ENCODE measurements around the gene STRBP. TPM values are rescaled to one million over a fixed set of nuclear protein-coding genes. Genes with fewer than 3 reads are reported as not detected.
A peak's percentile ranks its signal among the peaks of the same experiment; 100 is the strongest.

Gene STRBP
- total and polyA plus RNA-seq, 2 of the 8 experiments (the other 6 are each of a cell fraction or from before 2014, with no cell fraction given), result 29.7 to 105 TPM

GRCh38 chr9:123268199-123268464, 254 bp downstream of the STRBP start:
- ChIA-PET POLR2A (ENCODE audit: partially characterized antibody) (no interaction called here), CTCF (ENCODE audit: partially characterized antibody) (interaction anchor here (0.6 to 1.5 kb wide), 2 partner anchors 45 to 144 kb away, joined by 4 read pairs; no protein-coding TSS in a partner anchor)
- Histone ChIP-seq H3K27ac (ENCODE audit: low read depth, low read length) (no peak overlapping the region), H3K79me1 (ENCODE audit: low read depth, low read length) (peaks cover 13% of the 10 kb centered on the region), H3K4ac (replicated peaks; ENCODE audit: insufficient read length, low read depth, low read length) (no peak overlapping the region), H4K20me1 (replicated peaks in 1 of 2; ENCODE audit: control insufficient read depth in 1 of 2, insufficient read depth in 2 of 2, low read length in 2 of 2) (peaks cover 12 to 14% of the 10 kb centered on the region in 2 experiments), H4K91ac (replicated peaks; ENCODE audit: insufficient read length, low read length) (no peak overlapping the region), H2BK15ac (ENCODE audit: low read length) (no peak overlapping the region), H3K4me2 (ENCODE audit: insufficient read depth in 1 of 2, low read depth in 2 of 2, low read length in 2 of 2) (peak overlapping the region; percentile 83 to 96; a peak in 3 of 4 replicates), H4K8ac (ENCODE audit: extremely low read depth, insufficient read depth, low read length) (0 out of 2 replicates have a peak overlapping the region, but pooled peaks have one; percentile 12), H4K5ac (ENCODE audit: insufficient read length, low read depth, low read length) (no peak overlapping the region), H3K4me3 (ENCODE audit: extremely low read depth in 1 of 4, insufficient read depth in 2 of 4, low read depth in 3 of 4, low read length in 4 of 4) (peak overlapping the region; percentile 53 to 99 (median 67)), H3K23me2 (ENCODE audit: low read depth, low read length) (peaks cover 16% of the 10 kb centered on the region), H2BK20ac (ENCODE audit: low read length) (no peak overlapping the region), H3K14ac (ENCODE audit: insufficient read length) (no peak overlapping the region), H3K27me3 (replicated peaks in 1 of 4; ENCODE audit: control insufficient read depth in 3 of 4, extremely low read depth in 1 of 4, insufficient read depth in 3 of 4, low read length in 3 of 4) (no peaks in the 10 kb centered on the region), H3K18ac (ENCODE audit: extremely low read depth, low read length) (no peak overlapping the region), H3K9ac (replicated peaks in 1 of 4; ENCODE audit: extremely low read depth in 1 of 4, low read depth in 3 of 4, low read length in 3 of 4) (peak overlapping the region in 3 of 4 experiments; percentile 42 to 93 (median 59); a peak in 3 of 7 replicates), H2AFZ (ENCODE audit: low read length) (no peak overlapping the region), H2BK5ac (ENCODE audit: low read depth, low read length) (no peak overlapping the region), H2BK120ac (replicated peaks; ENCODE audit: low read depth, low read length) (no peak overlapping the region), H3K79me2 (ENCODE audit: control insufficient read depth in 1 of 2, insufficient read depth in 2 of 2, low read length in 2 of 2) (peaks cover 23 to 46% of the 10 kb centered on the region in 2 experiments), H2AK5ac (ENCODE audit: low read depth, low read length) (no peak overlapping the region), H3K36me3 (ENCODE audit: control insufficient read depth in 2 of 4, insufficient read depth in 4 of 4, low read length in 3 of 4) (no peaks in the 10 kb centered on the region), H3K56ac (replicated peaks; ENCODE audit: insufficient read length, low read depth, low read length) (no peak overlapping the region), H2BK12ac (ENCODE audit: low read depth, low read length) (no peak overlapping the region), H3K4me1 (replicated peaks in 1 of 4; ENCODE audit: control insufficient read depth in 3 of 4, insufficient read depth in 4 of 4, low read length in 3 of 4) (peaks cover 0 to 27% (median 8%) of the 10 kb centered on the region in 4 experiments; a peak in 6 of 7 replicates), H3K23ac (ENCODE audit: insufficient read length) (no peak overlapping the region), H3K9me3 (ENCODE audit: insufficient read depth in 2 of 2, low read depth in 1 of 2, low read length in 1 of 2) (no peaks in the 10 kb centered on the region)
- TF ChIP-seq KDM4A (IDR thresholded peaks at IDR 0.05; ENCODE audit: low read depth, low read length, severe bottlenecking) (peak; percentile 9), POLR2A (IDR thresholded peaks at IDR 0.05; ENCODE audit: control extremely low read depth in 1 of 2, low read depth in 2 of 2, low read length in 2 of 2) (no peak), CTCF (IDR thresholded peaks at IDR 0.05; ENCODE audit: control extremely low read depth in 1 of 3, insufficient read depth in 1 of 3, low read depth in 1 of 3, low read length in 3 of 3) (no peak), SIN3A (conservative IDR thresholded peaks at IDR 0.05 in 1 of 2, IDR thresholded peaks at IDR 0.05 in 1 of 2; ENCODE audit: low read depth in 1 of 2, low read length in 2 of 2) (0 out of 4 replicates have a peak, but pooled peaks of 1 of the 2 experiments have one; percentile 39), TAF1 (IDR thresholded peaks at IDR 0.05; ENCODE audit: low read depth, low read length) (0 out of 2 replicates have a peak, but pooled peaks have one; percentile 6)
- FAIRE-seq (no peak), DNase-seq (ENCODE audit: low read depth in 1 of 2, low spot score in 2 of 2) (peak in 1 of 2 experiments; percentile 57)
- 0% methylated on average over 17 of the region's 49 CpGs; no CpG with 5 or more reads in 1 of the 2 experiments for WGBS, 2 experiments (ENCODE audit: extremely low coverage in 1 of 2, insufficient coverage in 1 of 2, insufficient read length in 1 of 2, insufficient replicate concordance in 2 of 2, low coverage in 1 of 2, low lambda C conversion rate in 2 of 2, missing lambda C conversion rate in 1 of 2)

All from H1 (cell line).